OCI-LY3 (cell line): ENCODE results near the gene SSTR1.

Source experiments
- EZH2phosphoT487 ChIP-seq: fragments of 200-600 bp; shearing (Covaris generic); IDR thresholded peaks from 2 replicates; pipeline ENCODE4 v1.6.1; 2018; ENCODE audit warnings: antibody characterized with exemption, mixed run types, low read depth
- TF ChIP-seq, protein P1 (sequence below): fragments of 200-600, 300-600 bp; sonication (generic); IDR thresholded peaks from 2 replicates; pipeline ENCODE4 v1.5.1; 2014; ENCODE audit warnings: antibody characterized with exemption, low read length, low read depth

DNA sequence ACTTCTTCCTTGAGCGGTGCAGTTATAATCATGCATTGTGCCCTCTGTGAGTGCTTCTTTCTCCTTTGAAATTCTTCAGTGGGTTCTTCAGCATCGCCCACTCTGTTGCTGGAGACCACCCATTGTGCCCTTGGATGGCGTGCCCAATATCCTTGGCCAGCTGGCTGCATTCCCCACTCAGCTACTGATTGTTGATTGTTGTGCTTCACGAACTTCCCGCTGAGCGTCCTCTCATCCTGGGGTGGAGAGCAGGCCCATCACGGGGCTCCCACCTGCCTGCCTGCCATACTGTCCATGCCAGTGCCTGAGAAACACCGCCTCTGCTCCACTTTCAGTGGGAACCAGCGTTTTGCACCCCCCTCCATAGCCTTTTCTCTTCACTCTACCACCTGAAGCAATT, 8.6 kb upstream of the SSTR1 start:
- TF ChIP-seq, protein P1, sequence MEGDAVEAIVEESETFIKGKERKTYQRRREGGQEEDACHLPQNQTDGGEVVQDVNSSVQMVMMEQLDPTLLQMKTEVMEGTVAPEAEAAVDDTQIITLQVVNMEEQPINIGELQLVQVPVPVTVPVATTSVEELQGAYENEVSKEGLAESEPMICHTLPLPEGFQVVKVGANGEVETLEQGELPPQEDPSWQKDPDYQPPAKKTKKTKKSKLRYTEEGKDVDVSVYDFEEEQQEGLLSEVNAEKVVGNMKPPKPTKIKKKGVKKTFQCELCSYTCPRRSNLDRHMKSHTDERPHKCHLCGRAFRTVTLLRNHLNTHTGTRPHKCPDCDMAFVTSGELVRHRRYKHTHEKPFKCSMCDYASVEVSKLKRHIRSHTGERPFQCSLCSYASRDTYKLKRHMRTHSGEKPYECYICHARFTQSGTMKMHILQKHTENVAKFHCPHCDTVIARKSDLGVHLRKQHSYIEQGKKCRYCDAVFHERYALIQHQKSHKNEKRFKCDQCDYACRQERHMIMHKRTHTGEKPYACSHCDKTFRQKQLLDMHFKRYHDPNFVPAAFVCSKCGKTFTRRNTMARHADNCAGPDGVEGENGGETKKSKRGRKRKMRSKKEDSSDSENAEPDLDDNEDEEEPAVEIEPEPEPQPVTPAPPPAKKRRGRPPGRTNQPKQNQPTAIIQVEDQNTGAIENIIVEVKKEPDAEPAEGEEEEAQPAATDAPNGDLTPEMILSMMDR: no peak
- no peak for TF ChIP-seq EZH2phosphoT487
